ENCODE results near the gene KCNA3.

KCNA3 gene

GRCh38 chr1:110674337-110675059 lies at the start of gene KCNA3:
Gene KCNA3 (minus strand): TSS chr1:110674940. CDS start chr1:110674809, 131 bp downstream.
- TF ChIP-seq GATA3 (IDR thresholded peaks at IDR 0.05; ENCODE audit: low read depth, low read length) = no peak
- no peak for TF ChIP-seq GATA2 (IDR thresholded peaks at IDR 0.05; ENCODE audit: low read depth, low read length)

DNA sequence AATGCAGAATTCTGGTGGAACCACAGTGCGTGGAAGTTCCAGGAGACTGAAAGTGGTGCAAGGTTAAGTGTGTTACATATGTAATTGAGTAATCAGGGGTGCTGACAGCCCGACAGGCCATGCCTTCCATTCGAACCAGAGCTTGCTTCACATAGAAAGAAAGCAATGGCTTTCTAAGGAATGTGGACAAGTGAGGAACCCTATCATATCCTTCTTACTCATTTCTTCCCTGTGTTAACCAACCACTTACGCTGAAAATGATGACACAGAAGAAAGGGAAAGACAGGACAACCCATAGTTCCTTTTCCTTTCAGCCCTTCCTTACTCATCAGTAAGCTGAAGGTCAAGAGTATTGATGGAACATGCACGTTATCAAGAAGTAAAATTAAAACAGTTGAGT lies 48.1 kb upstream of the KCNA3 start:
- no peak for TF ChIP-seq GATA2 (IDR thresholded peaks at IDR 0.05; ENCODE audit: low read depth, low read length)
- TF ChIP-seq GATA3 (IDR thresholded peaks at IDR 0.05; ENCODE audit: low read depth, low read length) = no peak

DNA sequence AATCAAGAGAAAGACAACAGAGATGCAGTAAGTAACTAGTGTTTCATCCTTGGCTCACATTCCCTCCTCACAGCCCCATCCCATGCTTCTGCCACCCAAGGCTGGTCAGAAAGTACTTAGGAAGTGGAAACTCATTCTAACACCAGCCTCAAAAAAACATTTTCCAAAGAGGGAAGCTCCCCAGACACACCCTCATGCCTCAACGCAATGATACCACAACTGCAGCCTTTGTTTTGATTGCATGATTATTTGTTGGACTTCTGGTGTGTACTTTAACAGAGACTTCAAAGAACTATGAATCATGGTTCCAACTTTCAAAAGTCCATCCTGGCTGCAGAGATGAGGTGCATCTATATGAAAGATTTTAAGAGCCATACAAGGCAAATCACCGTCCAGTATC lies 45.2 kb upstream of the KCNA3 start:
- no peak for TF ChIP-seq GATA3 (IDR thresholded peaks at IDR 0.05; ENCODE audit: low read depth, low read length)
- TF ChIP-seq GATA2 (IDR thresholded peaks at IDR 0.05; ENCODE audit: low read depth, low read length) = no peak

- TF ChIP-seq GATA3 (IDR thresholded peaks at IDR 0.05; ENCODE audit: low read depth, low read length) (no peak), GATA2 (IDR thresholded peaks at IDR 0.05; ENCODE audit: low read depth, low read length) (no peak)
These were observed 43.7 kb upstream of the KCNA3 start for GRCh38 chr1:110718452-110718851.

DNA sequence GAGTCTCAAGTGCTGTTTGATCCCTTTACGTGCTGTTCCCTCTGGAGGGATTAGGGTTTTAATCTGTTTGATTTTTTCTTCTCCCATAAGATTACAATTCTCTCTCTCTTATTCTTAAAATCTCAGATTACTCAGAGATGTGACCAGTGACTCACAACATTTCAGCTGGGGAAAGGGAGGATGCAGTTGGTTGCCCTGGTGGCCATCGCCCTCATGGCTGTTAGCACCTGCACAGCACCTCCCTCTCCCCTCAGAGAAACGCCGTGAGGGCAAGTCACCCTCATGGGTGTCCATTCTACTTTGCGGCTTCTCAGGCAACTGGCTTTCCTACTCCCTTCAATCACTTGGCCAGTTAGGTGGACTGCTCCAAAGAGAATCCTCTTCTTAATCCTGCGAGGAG lies 42.4 kb upstream of the KCNA3 start:
- no peak for TF ChIP-seq GATA3 (IDR thresholded peaks at IDR 0.05; ENCODE audit: low read depth, low read length)
- TF ChIP-seq GATA2 (IDR thresholded peaks at IDR 0.05; ENCODE audit: low read depth, low read length) = no peak

DNA sequence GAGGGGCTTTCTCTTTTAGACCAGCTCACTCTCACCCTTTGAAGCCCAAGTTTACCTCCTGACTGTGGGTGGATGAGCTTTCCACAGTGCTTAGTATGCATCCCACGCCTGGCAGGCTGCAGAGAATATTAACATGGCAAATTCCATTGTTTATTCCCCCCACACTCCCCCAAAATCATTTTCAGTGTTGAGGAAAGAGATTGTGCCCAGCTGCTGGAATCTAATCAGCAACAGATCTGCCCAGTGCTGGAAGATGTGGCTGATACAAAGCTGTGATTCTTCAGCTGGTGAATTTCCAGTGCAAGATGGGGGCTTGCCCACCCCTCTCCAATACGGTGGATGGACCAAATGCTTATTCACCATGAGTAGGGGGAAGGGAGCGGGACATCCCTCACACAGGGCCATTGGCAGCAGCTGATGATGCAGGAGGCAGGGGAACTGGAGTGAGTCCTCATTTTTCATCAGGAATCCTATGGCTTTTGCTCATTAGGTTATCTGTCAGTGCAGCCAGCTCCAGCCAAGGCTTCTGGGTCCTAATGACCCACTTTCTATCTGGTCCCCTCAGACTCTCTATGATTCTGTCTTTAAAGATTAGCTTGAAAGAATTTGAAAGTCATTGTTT lies 39.7 kb upstream of the KCNA3 start:
- peak; percentile 91 for TF ChIP-seq GATA2 (IDR thresholded peaks at IDR 0.05; ENCODE audit: low read depth, low read length)
- TF ChIP-seq GATA3 (IDR thresholded peaks at IDR 0.05; ENCODE audit: low read depth, low read length) = peak; percentile 69

DNA sequence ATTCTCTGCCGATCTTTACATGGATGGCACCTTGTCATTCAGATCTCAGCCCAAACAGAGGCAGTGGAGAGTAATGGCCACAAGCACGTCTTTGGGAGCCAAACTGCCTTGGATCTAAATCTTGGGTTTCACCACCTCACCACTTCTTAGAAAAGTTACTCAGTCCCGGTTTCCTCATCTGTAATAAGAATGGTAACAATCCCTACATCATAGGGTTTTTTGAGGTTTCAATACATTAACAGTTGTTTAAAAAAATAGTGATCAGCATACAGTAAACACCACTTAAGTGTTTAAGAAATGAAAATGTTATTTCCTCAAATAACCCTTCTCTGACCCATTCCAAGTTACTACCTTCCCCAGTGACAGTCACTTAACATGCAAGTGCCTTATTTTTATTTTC lies 38.5 kb upstream of the KCNA3 start:
- TF ChIP-seq GATA3 (IDR thresholded peaks at IDR 0.05; ENCODE audit: low read depth, low read length) (no peak), GATA2 (IDR thresholded peaks at IDR 0.05; ENCODE audit: low read depth, low read length) (no peak)

DNA sequence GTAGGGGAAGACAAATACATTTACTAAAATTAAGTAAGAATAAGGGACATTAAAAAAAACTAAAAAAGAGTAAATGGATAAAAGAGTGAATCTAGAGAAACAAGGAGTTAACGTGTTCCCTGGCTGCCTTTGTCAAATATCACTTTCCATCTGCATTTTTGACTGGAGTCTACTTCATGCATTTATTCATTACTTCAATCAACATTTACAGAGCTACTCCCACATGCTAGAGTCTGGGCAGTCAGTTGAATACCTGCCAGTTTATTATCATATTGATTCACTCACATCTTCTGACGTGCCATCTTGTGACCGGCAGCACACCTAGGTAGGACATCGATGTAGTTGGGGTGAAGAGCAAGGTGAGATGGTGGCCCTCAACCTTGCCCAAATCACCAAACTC lies 35.6 kb upstream of the KCNA3 start:
- no peak for TF ChIP-seq GATA2 (IDR thresholded peaks at IDR 0.05; ENCODE audit: low read depth, low read length)
- no peak for TF ChIP-seq GATA3 (IDR thresholded peaks at IDR 0.05; ENCODE audit: low read depth, low read length)

- TF ChIP-seq GATA3 (IDR thresholded peaks at IDR 0.05; ENCODE audit: low read depth, low read length) = no peak
- no peak for TF ChIP-seq GATA2 (IDR thresholded peaks at IDR 0.05; ENCODE audit: low read depth, low read length)
These were observed 34.3 kb upstream of the KCNA3 start for GRCh38 chr1:110708974-110709440.

GRCh38 chr1:110707232-110707631 lies 32.5 kb upstream of the KCNA3 start:
- no peak for TF ChIP-seq GATA2 (IDR thresholded peaks at IDR 0.05; ENCODE audit: low read depth, low read length)
- TF ChIP-seq GATA3 (IDR thresholded peaks at IDR 0.05; ENCODE audit: low read depth, low read length) = no peak

DNA sequence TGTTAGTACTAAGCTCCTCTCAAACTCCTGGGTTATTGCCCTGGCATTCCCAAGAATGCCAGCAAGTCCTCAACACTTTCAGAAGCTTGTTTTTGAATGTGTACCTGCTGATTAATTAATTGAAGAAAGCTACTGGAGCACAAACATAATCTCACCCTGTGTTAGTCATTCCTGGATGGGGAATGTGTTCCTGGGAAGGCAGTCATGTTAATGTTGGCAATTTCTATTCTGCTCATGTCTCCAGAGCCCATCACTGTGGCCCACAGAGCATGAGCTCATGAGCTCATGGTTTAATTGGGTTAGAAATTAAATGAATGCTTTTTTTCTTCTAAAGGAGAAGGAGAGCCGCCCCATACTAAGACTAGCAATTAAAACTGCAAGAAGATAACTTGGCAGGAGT lies 31.9 kb upstream of the KCNA3 start:
- no peak for TF ChIP-seq GATA3 (IDR thresholded peaks at IDR 0.05; ENCODE audit: low read depth, low read length)
- no peak for TF ChIP-seq GATA2 (IDR thresholded peaks at IDR 0.05; ENCODE audit: low read depth, low read length)

DNA sequence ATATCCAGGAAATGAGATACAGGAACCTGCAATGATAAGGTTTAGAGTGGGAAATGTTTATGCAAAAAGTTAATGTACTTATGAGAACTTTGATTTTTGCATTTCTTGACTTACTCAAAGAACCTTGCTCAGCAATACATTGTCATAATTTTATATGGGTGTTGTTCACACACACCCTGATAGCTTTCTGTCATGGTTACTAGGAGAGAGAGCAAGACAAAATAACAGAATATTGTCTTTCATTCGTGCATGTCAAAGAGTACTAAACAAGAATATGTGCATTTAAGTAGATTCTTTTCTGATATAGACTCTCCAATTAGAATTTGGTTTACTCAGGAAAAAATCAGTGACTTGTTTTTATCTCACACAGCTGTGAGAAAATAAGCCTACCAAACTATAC lies 27.5 kb upstream of the KCNA3 start:
- TF ChIP-seq GATA2 (IDR thresholded peaks at IDR 0.05; ENCODE audit: low read depth, low read length) (no peak), GATA3 (IDR thresholded peaks at IDR 0.05; ENCODE audit: low read depth, low read length) (no peak)

DNA sequence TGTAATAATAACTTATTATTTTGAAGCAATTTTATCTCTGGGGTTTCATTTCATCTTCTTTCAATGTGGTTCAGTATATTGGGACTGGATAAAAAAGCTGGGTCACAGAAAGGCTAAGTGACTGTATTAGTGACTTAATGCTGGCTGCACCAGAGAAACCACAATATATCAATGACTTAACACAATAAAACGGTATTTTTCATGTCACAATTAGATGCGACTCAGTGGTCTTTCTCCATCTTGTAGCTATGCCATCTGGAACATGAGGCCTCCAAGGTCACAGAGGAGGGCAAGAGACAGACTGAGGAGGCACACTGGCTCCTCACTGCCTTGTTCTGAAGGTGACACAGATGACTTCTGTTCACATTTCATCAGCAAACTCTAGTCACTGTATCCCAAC lies 26.0 kb upstream of the KCNA3 start:
- no peak for TF ChIP-seq GATA2 (IDR thresholded peaks at IDR 0.05; ENCODE audit: low read depth, low read length)
- TF ChIP-seq GATA3 (IDR thresholded peaks at IDR 0.05; ENCODE audit: low read depth, low read length) = no peak

GRCh38 chr1:110697606-110698005 lies 22.9 kb upstream of the KCNA3 start:
- TF ChIP-seq GATA3 (IDR thresholded peaks at IDR 0.05; ENCODE audit: low read depth, low read length) (no peak), GATA2 (IDR thresholded peaks at IDR 0.05; ENCODE audit: low read depth, low read length) (no peak)

- TF ChIP-seq GATA3 (IDR thresholded peaks at IDR 0.05; ENCODE audit: low read depth, low read length) (no peak), GATA2 (IDR thresholded peaks at IDR 0.05; ENCODE audit: low read depth, low read length) (no peak)
These were observed 22.1 kb upstream of the KCNA3 start for GRCh38 chr1:110696818-110697217.

All from SH-SY5Y (cell line).